CD4-positive, alpha-beta T cell treated with Interleukin-2 at 100 ng/mL for 4 hours (primary cell): ENCODE measurements around the gene ST3GAL5.

Experiments
- DNase-seq: peaks from one replicate; pipeline ENCODE4 v3.0.0-alpha.2; 2020; ENCODE audit warnings: low spot score

Gene ST3GAL5

GRCh38 chr2:85790032-85790431, 98.8 kb downstream of the ST3GAL5 start:
- no peak for DNase-seq

- no peak for DNase-seq
Measured at GRCh38 chr2:85789271-85789670, 99.5 kb downstream of the ST3GAL5 start.

GRCh38 chr2:85788603-85789002, 100.2 kb downstream of the ST3GAL5 start:
- DNase-seq = no peak

GRCh38 chr2:85787981-85788340, 100.8 kb downstream of the ST3GAL5 start:
- no peak for DNase-seq

- no peak for DNase-seq
Measured at GRCh38 chr2:85787282-85787980, 101.4 kb downstream of the ST3GAL5 start.
